HepG2 (cell line): ENCODE data around the gene NUP153. TPM values are rescaled to one million over a fixed set of nuclear protein-coding genes. Genes with fewer than 3 reads are reported as not detected.

Source experiments
- ARHGAP35 ChIP-seq: sonication (generic); formaldehyde crosslinking; IDR thresholded peaks from 2 replicates; pipeline ENCODE4 v1.9.0; 2022; ENCODE audit warnings: mild to moderate bottlenecking, inconsistent platforms, moderate library complexity, missing genetic modification reagents, borderline replicate concordance
- EP300 ChIP-seq, 3 experiments: sonication (generic) in 1 of 3; formaldehyde crosslinking in 1 of 3; IDR thresholded peaks; 2 replicates each; pipeline versions ENCODE4 v1.5.1 to v1.6.1; 2011 to 2020; ENCODE audit warnings: low read depth in 2 of 3, low read length in 2 of 3, borderline replicate concordance in 1 of 3, improper control_type of control experiment in 1 of 3, mild to moderate bottlenecking in 1 of 3, missing genetic modification reagents in 1 of 3, moderate library complexity in 1 of 3
- HMG20B ChIP-seq: conservative IDR thresholded peaks from 2 replicates; pipeline ENCODE4 v1.6.1; 2016; ENCODE audit warnings: missing genetic modification reagents, missing compliant biosample characterization
- HNF4A ChIP-seq: sonication (generic); formaldehyde crosslinking; IDR thresholded peaks from 2 replicates; pipeline ENCODE4 v1.4.0; 2020; ENCODE audit warnings: missing genetic modification reagents
- RNF2 ChIP-seq: fragments of 450-650 bp; conservative IDR thresholded peaks from 2 replicates; pipeline ENCODE4 v1.6.1; 2016; ENCODE audit warnings: low read depth
- SALL2 ChIP-seq: sonication (generic); formaldehyde crosslinking; IDR thresholded peaks from 2 replicates; pipeline ENCODE4 v1.8.1; 2023; ENCODE audit warnings: mild to moderate bottlenecking, missing genetic modification reagents, inconsistent platforms
- SOX5 ChIP-seq: IDR thresholded peaks from 2 replicates; pipeline ENCODE4 v1.6.1; 2016; ENCODE audit warnings: borderline replicate concordance
- ZNF530 ChIP-seq: sonication (generic); formaldehyde crosslinking; IDR thresholded peaks from 2 replicates; pipeline ENCODE4 v1.5.0; 2020; ENCODE audit warnings: low read depth, mild to moderate bottlenecking, missing genetic modification reagents
- ZNF598 ChIP-seq: sonication (generic); formaldehyde crosslinking; IDR thresholded peaks from 2 replicates; pipeline ENCODE4 v1.5.1; 2020; ENCODE audit warnings: mild to moderate bottlenecking, missing genetic modification reagents, borderline replicate concordance
- ZNF720 ChIP-seq: sonication (generic); formaldehyde crosslinking; IDR thresholded peaks from 2 replicates; pipeline ENCODE4 v1.4.0; 2020; ENCODE audit warnings: missing genetic modification reagents
- polyA plus RNA-seq, 8 experiments: library from polyadenylated mRNA; depleted of rRNA in 3 of 8; stranded (reverse) in 7 of 8; unstranded in 1 of 8; fragments of >200 nt; fragmentation: Illumina TruSeq in 4 of 8; extraction: Trizol in 4 of 8; gene quantifications; 2 replicates each; pipeline versions ENCODE4 v1.2.1 to v1.2.3, GENCODE V29; 2011 to 2016; ENCODE audit warnings: low read depth in 4 of 8, missing spikeins in 1 of 8, mixed read lengths in 1 of 8; ENCODE audit not compliant: insufficient read depth in 1 of 8
- total RNA-seq, 5 experiments: library from RNA; depleted of rRNA; stranded (reverse); fragments of >200 nt; fragmentation: Illumina TruSeq; extraction: Trizol; gene quantifications; 2 replicates each; pipeline ENCODE4 v1.2.3, GENCODE V29; 2016; ENCODE audit warnings: low read depth in 1 of 5
- TF ChIP-seq, protein P1 (sequence below): sonication (generic); formaldehyde crosslinking; IDR thresholded peaks from 2 replicates; pipeline ENCODE4 v1.4.0; 2020; ENCODE audit warnings: missing genetic modification reagents
- TF ChIP-seq, protein P2 (sequence below): sonication (generic); formaldehyde crosslinking; IDR thresholded peaks from 2 replicates; pipeline ENCODE4 v1.5.0; 2020; ENCODE audit warnings: mild to moderate bottlenecking, missing genetic modification reagents, borderline replicate concordance
- TF ChIP-seq, protein P3 (sequence below): sonication (generic); formaldehyde crosslinking; IDR thresholded peaks from 2 replicates; pipeline ENCODE4 v1.4.0; 2020; ENCODE audit warnings: missing genetic modification reagents

Gene NUP153
- total and polyA plus RNA-seq, 2 of the 13 experiments (the other 11 are each of a cell fraction or from before 2014, with no cell fraction given) = 29.8 to 55.2 TPM

DNA sequence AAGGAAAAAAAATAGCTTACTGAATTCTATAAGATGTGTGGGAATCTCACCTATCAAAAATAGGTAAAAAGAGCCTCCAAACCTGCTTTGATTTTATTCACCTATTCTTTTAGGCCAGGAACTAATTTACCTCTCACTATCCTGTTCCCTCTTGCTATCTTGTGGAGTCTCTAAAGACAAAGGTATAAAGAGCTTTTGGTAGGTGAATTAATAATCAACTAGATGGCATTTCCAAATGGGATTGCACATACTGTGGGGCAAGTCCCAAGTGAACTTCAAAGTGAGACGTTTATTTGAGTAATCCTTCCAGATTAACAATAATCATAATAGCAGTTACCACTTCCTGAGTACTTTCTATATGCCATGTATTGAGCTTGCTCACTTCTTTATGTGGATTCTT is 103.8 kb downstream of the NUP153 start (continued):
- TF ChIP-seq, protein P1, sequence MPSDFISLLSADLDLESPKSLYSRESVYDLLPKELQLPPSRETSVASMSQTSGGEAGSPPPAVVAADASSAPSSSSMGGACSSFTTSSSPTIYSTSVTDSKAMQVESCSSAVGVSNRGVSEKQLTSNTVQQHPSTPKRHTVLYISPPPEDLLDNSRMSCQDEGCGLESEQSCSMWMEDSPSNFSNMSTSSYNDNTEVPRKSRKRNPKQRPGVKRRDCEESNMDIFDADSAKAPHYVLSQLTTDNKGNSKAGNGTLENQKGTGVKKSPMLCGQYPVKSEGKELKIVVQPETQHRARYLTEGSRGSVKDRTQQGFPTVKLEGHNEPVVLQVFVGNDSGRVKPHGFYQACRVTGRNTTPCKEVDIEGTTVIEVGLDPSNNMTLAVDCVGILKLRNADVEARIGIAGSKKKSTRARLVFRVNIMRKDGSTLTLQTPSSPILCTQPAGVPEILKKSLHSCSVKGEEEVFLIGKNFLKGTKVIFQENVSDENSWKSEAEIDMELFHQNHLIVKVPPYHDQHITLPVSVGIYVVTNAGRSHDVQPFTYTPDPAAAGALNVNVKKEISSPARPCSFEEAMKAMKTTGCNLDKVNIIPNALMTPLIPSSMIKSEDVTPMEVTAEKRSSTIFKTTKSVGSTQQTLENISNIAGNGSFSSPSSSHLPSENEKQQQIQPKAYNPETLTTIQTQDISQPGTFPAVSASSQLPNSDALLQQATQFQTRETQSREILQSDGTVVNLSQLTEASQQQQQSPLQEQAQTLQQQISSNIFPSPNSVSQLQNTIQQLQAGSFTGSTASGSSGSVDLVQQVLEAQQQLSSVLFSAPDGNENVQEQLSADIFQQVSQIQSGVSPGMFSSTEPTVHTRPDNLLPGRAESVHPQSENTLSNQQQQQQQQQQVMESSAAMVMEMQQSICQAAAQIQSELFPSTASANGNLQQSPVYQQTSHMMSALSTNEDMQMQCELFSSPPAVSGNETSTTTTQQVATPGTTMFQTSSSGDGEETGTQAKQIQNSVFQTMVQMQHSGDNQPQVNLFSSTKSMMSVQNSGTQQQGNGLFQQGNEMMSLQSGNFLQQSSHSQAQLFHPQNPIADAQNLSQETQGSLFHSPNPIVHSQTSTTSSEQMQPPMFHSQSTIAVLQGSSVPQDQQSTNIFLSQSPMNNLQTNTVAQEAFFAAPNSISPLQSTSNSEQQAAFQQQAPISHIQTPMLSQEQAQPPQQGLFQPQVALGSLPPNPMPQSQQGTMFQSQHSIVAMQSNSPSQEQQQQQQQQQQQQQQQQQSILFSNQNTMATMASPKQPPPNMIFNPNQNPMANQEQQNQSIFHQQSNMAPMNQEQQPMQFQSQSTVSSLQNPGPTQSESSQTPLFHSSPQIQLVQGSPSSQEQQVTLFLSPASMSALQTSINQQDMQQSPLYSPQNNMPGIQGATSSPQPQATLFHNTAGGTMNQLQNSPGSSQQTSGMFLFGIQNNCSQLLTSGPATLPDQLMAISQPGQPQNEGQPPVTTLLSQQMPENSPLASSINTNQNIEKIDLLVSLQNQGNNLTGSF = no peak
- TF ChIP-seq SOX5 (CRISPR knock-in tag) (peak; percentile 62; the same call in 1 of the 2 replicates), ZNF720 (no peak), SALL2 (CRISPR knock-in tag) (no peak), ZNF598 (CRISPR knock-in tag) (no peak), EP300 (IDR thresholded peaks at IDR 0.05; ENCODE audit: low read depth in 2 of 2, low read length in 2 of 2) (peak in 1 of 2 experiments; percentile 79; a peak in 2 of 4 replicates), EP300 (CRISPR knock-in tag; IDR thresholded peaks at IDR 0.05; ENCODE audit: borderline replicate concordance) (no peak), RNF2 (no peak), ZNF530 (no peak), HMG20B (CRISPR knock-in tag) (no peak), ARHGAP35 (CRISPR knock-in tag) (no peak), HNF4A (CRISPR knock-in tag) (no peak)
- TF ChIP-seq, protein P2, sequence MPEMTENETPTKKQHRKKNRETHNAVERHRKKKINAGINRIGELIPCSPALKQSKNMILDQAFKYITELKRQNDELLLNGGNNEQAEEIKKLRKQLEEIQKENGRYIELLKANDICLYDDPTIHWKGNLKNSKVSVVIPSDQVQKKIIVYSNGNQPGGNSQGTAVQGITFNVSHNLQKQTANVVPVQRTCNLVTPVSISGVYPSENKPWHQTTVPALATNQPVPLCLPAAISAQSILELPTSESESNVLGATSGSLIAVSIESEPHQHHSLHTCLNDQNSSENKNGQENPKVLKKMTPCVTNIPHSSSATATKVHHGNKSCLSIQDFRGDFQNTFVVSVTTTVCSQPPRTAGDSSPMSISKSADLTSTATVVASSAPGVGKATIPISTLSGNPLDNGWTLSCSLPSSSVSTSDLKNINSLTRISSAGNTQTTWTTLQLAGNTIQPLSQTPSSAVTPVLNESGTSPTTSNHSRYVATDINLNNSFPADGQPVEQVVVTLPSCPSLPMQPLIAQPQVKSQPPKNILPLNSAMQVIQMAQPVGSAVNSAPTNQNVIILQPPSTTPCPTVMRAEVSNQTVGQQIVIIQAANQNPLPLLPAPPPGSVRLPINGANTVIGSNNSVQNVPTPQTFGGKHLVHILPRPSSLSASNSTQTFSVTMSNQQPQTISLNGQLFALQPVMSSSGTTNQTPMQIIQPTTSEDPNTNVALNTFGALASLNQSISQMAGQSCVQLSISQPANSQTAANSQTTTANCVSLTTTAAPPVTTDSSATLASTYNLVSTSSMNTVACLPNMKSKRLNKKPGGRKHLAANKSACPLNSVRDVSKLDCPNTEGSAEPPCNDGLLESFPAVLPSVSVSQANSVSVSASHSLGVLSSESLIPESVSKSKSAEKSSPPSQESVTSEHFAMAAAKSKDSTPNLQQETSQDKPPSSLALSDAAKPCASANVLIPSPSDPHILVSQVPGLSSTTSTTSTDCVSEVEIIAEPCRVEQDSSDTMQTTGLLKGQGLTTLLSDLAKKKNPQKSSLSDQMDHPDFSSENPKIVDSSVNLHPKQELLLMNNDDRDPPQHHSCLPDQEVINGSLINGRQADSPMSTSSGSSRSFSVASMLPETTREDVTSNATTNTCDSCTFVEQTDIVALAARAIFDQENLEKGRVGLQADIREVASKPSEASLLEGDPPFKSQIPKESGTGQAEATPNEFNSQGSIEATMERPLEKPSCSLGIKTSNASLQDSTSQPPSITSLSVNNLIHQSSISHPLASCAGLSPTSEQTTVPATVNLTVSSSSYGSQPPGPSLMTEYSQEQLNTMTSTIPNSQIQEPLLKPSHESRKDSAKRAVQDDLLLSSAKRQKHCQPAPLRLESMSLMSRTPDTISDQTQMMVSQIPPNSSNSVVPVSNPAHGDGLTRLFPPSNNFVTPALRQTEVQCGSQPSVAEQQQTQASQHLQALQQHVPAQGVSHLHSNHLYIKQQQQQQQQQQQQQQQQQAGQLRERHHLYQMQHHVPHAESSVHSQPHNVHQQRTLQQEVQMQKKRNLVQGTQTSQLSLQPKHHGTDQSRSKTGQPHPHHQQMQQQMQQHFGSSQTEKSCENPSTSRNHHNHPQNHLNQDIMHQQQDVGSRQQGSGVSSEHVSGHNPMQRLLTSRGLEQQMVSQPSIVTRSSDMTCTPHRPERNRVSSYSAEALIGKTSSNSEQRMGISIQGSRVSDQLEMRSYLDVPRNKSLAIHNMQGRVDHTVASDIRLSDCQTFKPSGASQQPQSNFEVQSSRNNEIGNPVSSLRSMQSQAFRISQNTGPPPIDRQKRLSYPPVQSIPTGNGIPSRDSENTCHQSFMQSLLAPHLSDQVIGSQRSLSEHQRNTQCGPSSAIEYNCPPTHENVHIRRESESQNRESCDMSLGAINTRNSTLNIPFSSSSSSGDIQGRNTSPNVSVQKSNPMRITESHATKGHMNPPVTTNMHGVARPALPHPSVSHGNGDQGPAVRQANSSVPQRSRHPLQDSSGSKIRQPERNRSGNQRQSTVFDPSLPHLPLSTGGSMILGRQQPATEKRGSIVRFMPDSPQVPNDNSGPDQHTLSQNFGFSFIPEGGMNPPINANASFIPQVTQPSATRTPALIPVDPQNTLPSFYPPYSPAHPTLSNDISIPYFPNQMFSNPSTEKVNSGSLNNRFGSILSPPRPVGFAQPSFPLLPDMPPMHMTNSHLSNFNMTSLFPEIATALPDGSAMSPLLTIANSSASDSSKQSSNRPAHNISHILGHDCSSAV (CRISPR knock-in tag) = no peak
- TF ChIP-seq, protein P3, sequence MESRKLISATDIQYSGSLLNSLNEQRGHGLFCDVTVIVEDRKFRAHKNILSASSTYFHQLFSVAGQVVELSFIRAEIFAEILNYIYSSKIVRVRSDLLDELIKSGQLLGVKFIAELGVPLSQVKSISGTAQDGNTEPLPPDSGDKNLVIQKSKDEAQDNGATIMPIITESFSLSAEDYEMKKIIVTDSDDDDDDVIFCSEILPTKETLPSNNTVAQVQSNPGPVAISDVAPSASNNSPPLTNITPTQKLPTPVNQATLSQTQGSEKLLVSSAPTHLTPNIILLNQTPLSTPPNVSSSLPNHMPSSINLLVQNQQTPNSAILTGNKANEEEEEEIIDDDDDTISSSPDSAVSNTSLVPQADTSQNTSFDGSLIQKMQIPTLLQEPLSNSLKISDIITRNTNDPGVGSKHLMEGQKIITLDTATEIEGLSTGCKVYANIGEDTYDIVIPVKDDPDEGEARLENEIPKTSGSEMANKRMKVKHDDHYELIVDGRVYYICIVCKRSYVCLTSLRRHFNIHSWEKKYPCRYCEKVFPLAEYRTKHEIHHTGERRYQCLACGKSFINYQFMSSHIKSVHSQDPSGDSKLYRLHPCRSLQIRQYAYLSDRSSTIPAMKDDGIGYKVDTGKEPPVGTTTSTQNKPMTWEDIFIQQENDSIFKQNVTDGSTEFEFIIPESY (CRISPR knock-in tag) = no peak
